Measurements from ENCODE around the gene CHAD.

Gene CHAD

DNA sequence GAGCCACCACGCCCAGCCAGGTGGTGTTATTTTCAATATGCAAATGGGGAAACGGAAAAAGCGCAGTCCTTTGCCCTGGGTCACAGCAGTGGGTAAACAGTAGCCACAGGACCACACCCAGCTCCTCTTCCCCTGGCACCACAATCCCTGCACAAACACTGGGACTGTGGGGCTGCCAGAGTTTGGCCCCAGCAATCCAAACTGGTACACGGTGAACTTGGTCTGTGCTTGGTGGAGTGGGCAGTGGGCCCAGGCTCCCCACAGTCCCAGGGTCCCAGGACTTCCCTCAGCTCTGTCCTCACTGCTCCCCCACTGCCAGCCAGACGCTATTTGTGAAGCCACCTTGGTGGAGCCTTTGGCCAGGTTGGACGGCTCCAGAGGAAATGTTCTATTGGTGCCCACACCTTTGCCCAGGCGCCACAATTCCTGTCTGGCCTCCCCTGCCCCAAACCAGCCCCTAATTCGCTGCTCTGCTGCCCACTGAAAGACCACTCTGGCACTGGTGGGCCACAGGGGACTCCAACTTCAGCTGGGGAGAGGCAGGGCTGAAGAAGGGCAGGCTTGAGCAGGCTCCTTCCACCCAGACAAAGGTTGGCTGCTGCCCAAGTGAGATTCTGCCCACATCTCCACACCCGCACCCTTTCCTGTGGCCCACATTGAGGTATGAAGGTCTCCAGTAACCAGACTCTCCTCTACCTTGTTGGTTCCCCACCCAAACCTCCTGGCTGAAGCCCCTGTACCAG lies 2.1 kb downstream of the CHAD start:
- TF ChIP-seq, protein P1, sequence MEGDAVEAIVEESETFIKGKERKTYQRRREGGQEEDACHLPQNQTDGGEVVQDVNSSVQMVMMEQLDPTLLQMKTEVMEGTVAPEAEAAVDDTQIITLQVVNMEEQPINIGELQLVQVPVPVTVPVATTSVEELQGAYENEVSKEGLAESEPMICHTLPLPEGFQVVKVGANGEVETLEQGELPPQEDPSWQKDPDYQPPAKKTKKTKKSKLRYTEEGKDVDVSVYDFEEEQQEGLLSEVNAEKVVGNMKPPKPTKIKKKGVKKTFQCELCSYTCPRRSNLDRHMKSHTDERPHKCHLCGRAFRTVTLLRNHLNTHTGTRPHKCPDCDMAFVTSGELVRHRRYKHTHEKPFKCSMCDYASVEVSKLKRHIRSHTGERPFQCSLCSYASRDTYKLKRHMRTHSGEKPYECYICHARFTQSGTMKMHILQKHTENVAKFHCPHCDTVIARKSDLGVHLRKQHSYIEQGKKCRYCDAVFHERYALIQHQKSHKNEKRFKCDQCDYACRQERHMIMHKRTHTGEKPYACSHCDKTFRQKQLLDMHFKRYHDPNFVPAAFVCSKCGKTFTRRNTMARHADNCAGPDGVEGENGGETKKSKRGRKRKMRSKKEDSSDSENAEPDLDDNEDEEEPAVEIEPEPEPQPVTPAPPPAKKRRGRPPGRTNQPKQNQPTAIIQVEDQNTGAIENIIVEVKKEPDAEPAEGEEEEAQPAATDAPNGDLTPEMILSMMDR (conservative IDR thresholded peaks at IDR 0.05): no peak
- no peak overlapping the region; the same call in 1 of the 2 replicates for H3K27ac ChIP-seq

GRCh38 chr17:50465635-50466034 lies 3.0 kb downstream of the CHAD start:
- no peak overlapping the region for H3K27ac ChIP-seq
- TF ChIP-seq, protein P1 (conservative IDR thresholded peaks at IDR 0.05): no peak

DNA sequence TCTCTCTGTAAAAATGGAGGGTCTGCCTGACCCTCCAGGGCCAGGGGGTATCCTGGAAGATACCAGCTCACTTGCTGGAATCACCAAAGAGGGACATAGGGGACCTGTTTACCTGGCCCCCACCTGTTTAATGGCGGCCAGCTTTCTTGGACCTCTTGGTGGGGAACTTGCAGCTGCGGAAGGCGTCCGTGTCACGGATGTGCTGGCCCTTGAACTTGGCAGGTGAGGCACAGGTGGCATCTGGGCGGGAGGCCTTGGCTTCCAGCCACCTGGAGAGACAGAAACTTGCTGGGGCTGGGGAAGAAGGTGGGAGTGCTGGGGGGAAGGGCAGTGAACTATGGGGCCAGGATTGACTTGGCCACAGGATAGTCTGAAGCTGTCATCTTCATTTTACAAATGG lies 3.5 kb downstream of the CHAD start:
- TF ChIP-seq, protein P1 (conservative IDR thresholded peaks at IDR 0.05): no peak
- no peak overlapping the region for H3K27ac ChIP-seq

DNA sequence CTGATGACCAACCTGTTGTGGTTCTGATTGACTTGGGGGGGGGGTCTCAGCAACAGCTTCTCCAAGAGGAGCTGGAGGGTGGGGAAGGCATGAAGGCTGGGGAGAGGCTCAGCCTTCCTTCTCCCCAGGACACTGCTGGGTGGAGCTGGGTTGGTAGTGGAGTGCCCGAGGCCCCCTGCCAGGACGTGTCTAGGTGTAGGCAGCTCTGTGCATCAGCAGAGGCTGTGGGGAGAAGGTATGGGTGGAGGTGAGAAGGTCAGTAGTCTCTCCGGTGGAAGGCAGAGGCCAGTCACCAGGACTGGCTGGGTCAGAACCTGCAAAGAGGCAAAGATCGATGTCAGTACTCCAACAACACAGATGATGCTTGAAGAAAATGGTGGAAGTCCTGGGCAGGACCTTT lies 3.9 kb downstream of the CHAD start:
- no peak overlapping the region for H3K27ac ChIP-seq
- TF ChIP-seq, protein P1 (conservative IDR thresholded peaks at IDR 0.05): no peak

GRCh38 chr17:50464121-50464520 lies 4.6 kb downstream of the CHAD start:
- no peak overlapping the region for H3K27ac ChIP-seq
- TF ChIP-seq, protein P1 (conservative IDR thresholded peaks at IDR 0.05): no peak

DNA sequence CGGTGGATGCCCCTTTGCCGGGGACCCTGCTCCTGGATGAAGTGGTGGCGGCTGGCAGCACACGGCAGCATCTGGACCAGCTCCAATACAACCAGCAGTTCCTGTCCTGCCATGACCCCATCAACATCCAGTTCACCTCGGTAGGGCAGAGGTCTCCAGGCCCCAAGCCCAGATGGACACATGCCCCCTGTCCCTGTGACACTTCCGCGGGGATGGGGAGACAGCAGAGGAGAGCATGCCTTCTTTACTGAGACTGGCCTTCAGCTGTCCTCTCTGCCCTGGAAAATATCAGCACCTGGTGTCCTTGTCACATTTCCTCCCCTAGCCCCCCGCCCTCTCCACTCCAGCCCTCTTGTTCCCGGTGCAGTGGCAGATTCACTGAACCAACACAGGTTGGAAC lies 6.2 kb downstream of the CHAD start:
- no peak overlapping the region for H3K27ac ChIP-seq
- TF ChIP-seq, protein P1 (conservative IDR thresholded peaks at IDR 0.05): no peak

GRCh38 chr17:50461550-50462132 lies 7.0 kb downstream of the CHAD start:
- no peak overlapping the region for H3K27ac ChIP-seq
- TF ChIP-seq, protein P1 (conservative IDR thresholded peaks at IDR 0.05): no peak
